Sigmoid colon (tissue), 7 donors: ENCODE results near the gene LEKR1. TPM values are rescaled to one million over a fixed set of nuclear protein-coding genes. Genes with fewer than 3 reads are reported as not detected.
"Not testable (repeated sequence)": the region's sequence is repeated elsewhere in the genome, so short reads cannot be mapped to it uniquely, and the experiment has no call there.

Experiments used
- DNase-seq: peaks from one replicate; pipeline ENCODE4 v3.0.0-alpha.2; 2019
- H3K27ac ChIP-seq, 4 donors: fragments of 200-600 bp; sonication (generic); one replicate each; pipeline ENCODE4 v1.5.1; 2016 to 2019; ENCODE audit warnings: mild to moderate bottlenecking in 1 of 4
- H3K27me3 ChIP-seq, 3 donors: fragments of 200-600 bp; sonication (generic); one replicate each; pipeline ENCODE4 v1.5.1; 2019; ENCODE audit warnings: mild to moderate bottlenecking in 1 of 3
- H3K36me3 ChIP-seq, 4 donors: fragments of 200-600 bp; sonication (generic); one replicate each; pipeline ENCODE4 v1.5.1; 2016 to 2019
- H3K4me1 ChIP-seq, 4 donors: fragments of 200-600 bp; sonication (generic); one replicate each; pipeline ENCODE4 v1.5.1; 2017 to 2019
- H3K4me3 ChIP-seq, 4 donors: fragments of 200-600 bp; sonication (generic); one replicate each; pipeline ENCODE4 v1.5.1; 2017 to 2019; ENCODE audit warnings: mild to moderate bottlenecking in 2 of 4, moderate library complexity in 1 of 4
- H3K9me3 ChIP-seq, 4 donors: fragments of 200-600 bp in 3 of 4; sonication (generic) in 3 of 4; one replicate each; pipeline versions ENCODE4 v1.5.1 to v1.6.1; 2013 to 2019
- CTCF ChIP-seq, 4 experiments: fragments of 450-650 bp in 3 of 4; fragments of 200-600 bp in 1 of 4; IDR thresholded peaks; one replicate each; pipeline ENCODE4 v1.5.1; 2016 to 2019; ENCODE audit warnings: antibody characterized with exemption in 4 of 4, mild to moderate bottlenecking in 3 of 4, moderate library complexity in 2 of 4
- EP300 ChIP-seq, 4 donors: sonication (generic); formaldehyde crosslinking; IDR thresholded peaks; one replicate each; pipeline ENCODE4 v1.6.1; 2017; ENCODE audit warnings: antibody characterized with exemption in 4 of 4
- POLR2A ChIP-seq, 2 donors: fragments of 450-650 bp; IDR thresholded peaks; one replicate each; pipeline ENCODE4 v1.6.1; 2016; ENCODE audit warnings: antibody characterized with exemption in 2 of 2, mild to moderate bottlenecking in 2 of 2, moderate library complexity in 2 of 2
- POLR2AphosphoS5 ChIP-seq, 4 donors: sonication (generic); formaldehyde crosslinking; IDR thresholded peaks; one replicate each; pipeline ENCODE4 v1.6.1; 2017; ENCODE audit warnings: antibody characterized with exemption in 4 of 4
- WGBS, 2 donors: extraction: QIAGEN DNeasy Blood & Tissue Kit; methylation state at CpG; one replicate each; pipeline ENCODE4 v1.1.7; 2013; 5-methylcytosine and 5-hydroxymethylcytosine counted together
- intact Hi-C: fragments of 100-400 bp; cut with DNase I; formaldehyde crosslinking; loops from one replicate; pipeline ENCODE4 v1.15.1; 2023
- polyA plus RNA-seq, 3 donors: library from polyadenylated mRNA; stranded (reverse); fragments of 200-250 nt; gene quantifications; one replicate each; pipeline ENCODE4 v1.2.3, GENCODE V29; 2013
- total RNA-seq, 4 donors: library from RNA; depleted of rRNA; stranded (reverse); fragments of >200 nt; gene quantifications; one replicate each; pipeline ENCODE4 v1.1.0, GENCODE V29; 2016
- donor health status: healthy with polysubstance abuse.
- donor health status: Bipolar disorder and iron deficiency.
- donor health status: healthy.

LEKR1 gene
- total and polyA plus RNA-seq, 7 donors = 0.36 to 1.7 (median 0.70) TPM; not detected in 1

- no peaks in the 10 kb centered on the region for H3K4me1 ChIP-seq
- no peak overlapping the region for H3K27ac ChIP-seq
Measured at GRCh38 chr3:156873906-156874305, 47.8 kb downstream of the LEKR1 start.

GRCh38 chr3:156879491-156879890, 53.3 kb downstream of the LEKR1 start:
- H3K9me3 ChIP-seq = peaks cover 0 to 13% (median 4%) of the 10 kb centered on the region in 4 donors
- intact Hi-C loops, H3K27me3 ChIP-seq, DNase-seq, H3K36me3 ChIP-seq, H3K27ac ChIP-seq, H3K4me3 ChIP-seq, H3K4me1 ChIP-seq: not testable (repeated sequence)
- 94 to 95% methylated on average over 3 of the region's 3 CpGs for WGBS, 2 donors

More at GRCh38 chr3:156873906-156874305, 47.8 kb downstream of the LEKR1 start:
- H3K36me3 ChIP-seq = no peaks in the 10 kb centered on the region
- TF ChIP-seq POLR2A (IDR thresholded peaks at IDR 0.05) = no peak
- no peak for TF ChIP-seq EP300 (IDR thresholded peaks at IDR 0.05)
- no peak for TF ChIP-seq POLR2AphosphoS5 (IDR thresholded peaks at IDR 0.05)
- no peak for TF ChIP-seq CTCF (IDR thresholded peaks at IDR 0.05)
- H3K9me3 ChIP-seq = peaks cover 0 to 9% (median under 1%) of the 10 kb centered on the region in 4 donors
- no peak overlapping the region for H3K4me3 ChIP-seq
- no peaks in the 10 kb centered on the region for H3K27me3 ChIP-seq
- intact Hi-C loops = no loop called here
- 90 to 91% methylated on average over 1 of the region's 1 CpG for WGBS, 2 donors
- no peak for DNase-seq

GRCh38 chr3:156885761-156886160, 59.6 kb downstream of the LEKR1 start:
- no peak for DNase-seq
- intact Hi-C loops = no loop called here
- Histone ChIP-seq H3K27me3 (no peaks in the 10 kb centered on the region), H3K9me3 (peaks cover 0 to 3% (median 0%) of the 10 kb centered on the region in 4 donors), H3K4me1 (peaks cover 0 to 17% (median 7%) of the 10 kb centered on the region in 4 donors), H3K36me3 (no peaks in the 10 kb centered on the region), H3K27ac (no peak overlapping the region), H3K4me3 (no peak overlapping the region)
- TF ChIP-seq POLR2A (IDR thresholded peaks at IDR 0.05) (no peak), CTCF (IDR thresholded peaks at IDR 0.05) (no peak), POLR2AphosphoS5 (IDR thresholded peaks at IDR 0.05) (no peak), EP300 (IDR thresholded peaks at IDR 0.05) (no peak)
- 87 to 91% methylated on average over 1 of the region's 1 CpG for WGBS, 2 donors

- Histone ChIP-seq H3K4me1 (peaks cover 0 to 17% (median 7%) of the 10 kb centered on the region in 4 donors), H3K27me3 (no peaks in the 10 kb centered on the region), H3K9me3 (peaks cover 0 to 3% (median 0%) of the 10 kb centered on the region in 4 donors), H3K4me3 (no peak overlapping the region), H3K27ac (no peak overlapping the region), H3K36me3 (no peaks in the 10 kb centered on the region)
- TF ChIP-seq POLR2AphosphoS5 (IDR thresholded peaks at IDR 0.05) (no peak), EP300 (IDR thresholded peaks at IDR 0.05) (no peak), POLR2A (IDR thresholded peaks at IDR 0.05) (no peak), CTCF (IDR thresholded peaks at IDR 0.05) (no peak)
- intact Hi-C loops = no loop called here
- 71 to 83% methylated on average over 2 of the region's 2 CpGs for whole genome bisulfite sequencing, 2 donors
- no peak for DNase-seq
Measured at GRCh38 chr3:156888176-156888575, 62.0 kb downstream of the LEKR1 start.

GRCh38 chr3:156888576-156888975, 62.4 kb downstream of the LEKR1 start:
- no peak for DNase-seq
- H3K36me3 ChIP-seq = no peaks in the 10 kb centered on the region
- no peak overlapping the region for H3K4me3 ChIP-seq
- H3K27me3 ChIP-seq = no peaks in the 10 kb centered on the region
- no peak for TF ChIP-seq POLR2A (IDR thresholded peaks at IDR 0.05)
- no peak for TF ChIP-seq POLR2AphosphoS5 (IDR thresholded peaks at IDR 0.05)
- no peak for TF ChIP-seq EP300 (IDR thresholded peaks at IDR 0.05)
- no peak for TF ChIP-seq CTCF (IDR thresholded peaks at IDR 0.05)
- 75 to 79% methylated on average over 1 of the region's 1 CpG for WGBS, 2 donors
- H3K9me3 ChIP-seq = peaks cover 0 to 3% (median 0%) of the 10 kb centered on the region in 4 donors
- intact Hi-C loops = no loop called here
- no peak overlapping the region for H3K27ac ChIP-seq
- H3K4me1 ChIP-seq = peaks cover 0 to 17% (median 7%) of the 10 kb centered on the region in 4 donors
